T1000 (cell line): Measurements from ENCODE around the gene TUNAR.
"Not testable (repeated sequence)": the region's sequence is repeated elsewhere in the genome, so short reads cannot be mapped to it uniquely, and the experiment has no call there.

Experiments
- DNase-seq: peaks from one replicate; lab custom pipeline; 2025; ENCODE audit warnings: mixed read lengths; lab: John Stamatoyannopoulos, UW

Gene TUNAR

GRCh38 chr14:95918466-95918865, 41.8 kb downstream of the TUNAR start:
- DNase-seq: no peak

DNA sequence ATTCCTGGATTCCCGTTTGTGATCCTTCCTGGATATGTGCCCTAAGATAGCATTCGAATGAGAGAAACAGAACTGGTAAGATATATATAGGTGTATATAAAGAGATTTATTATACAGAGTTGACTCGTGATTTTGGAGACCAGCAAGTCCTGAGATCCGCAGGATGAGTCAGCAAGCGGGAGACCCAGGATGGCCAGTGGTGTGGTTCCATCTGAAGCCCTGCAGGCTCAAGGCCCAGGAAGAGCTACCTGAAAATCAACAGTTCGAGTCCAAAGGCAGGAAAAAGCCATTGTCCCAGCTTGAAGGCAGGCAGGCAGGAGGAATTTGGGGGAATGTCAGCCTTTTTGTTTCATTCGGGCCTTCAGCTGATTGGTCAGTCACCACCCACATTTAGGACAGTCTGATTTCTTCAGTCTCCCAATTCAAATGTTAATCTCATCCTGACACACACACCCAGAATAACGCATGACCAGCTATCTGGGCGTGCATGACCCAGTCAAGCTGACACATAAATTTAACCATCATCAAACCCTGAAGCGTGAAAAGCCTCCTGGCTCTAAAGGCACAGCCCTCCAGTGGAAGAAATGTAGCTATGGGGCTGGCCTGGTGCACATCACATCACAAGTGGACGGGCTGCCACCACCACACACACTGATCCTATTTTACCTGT, 44.3 kb downstream of the TUNAR start:
- DNase-seq: no peak

GRCh38 chr14:95922080-95922479, 45.4 kb downstream of the TUNAR start:
- DNase-seq: no peak

- DNase-seq: no peak
Measured at GRCh38 chr14:95928751-95929150, 52.1 kb downstream of the TUNAR start.

GRCh38 chr14:95931384-95931783, 54.8 kb downstream of the TUNAR start:
- no peak for DNase-seq

DNA sequence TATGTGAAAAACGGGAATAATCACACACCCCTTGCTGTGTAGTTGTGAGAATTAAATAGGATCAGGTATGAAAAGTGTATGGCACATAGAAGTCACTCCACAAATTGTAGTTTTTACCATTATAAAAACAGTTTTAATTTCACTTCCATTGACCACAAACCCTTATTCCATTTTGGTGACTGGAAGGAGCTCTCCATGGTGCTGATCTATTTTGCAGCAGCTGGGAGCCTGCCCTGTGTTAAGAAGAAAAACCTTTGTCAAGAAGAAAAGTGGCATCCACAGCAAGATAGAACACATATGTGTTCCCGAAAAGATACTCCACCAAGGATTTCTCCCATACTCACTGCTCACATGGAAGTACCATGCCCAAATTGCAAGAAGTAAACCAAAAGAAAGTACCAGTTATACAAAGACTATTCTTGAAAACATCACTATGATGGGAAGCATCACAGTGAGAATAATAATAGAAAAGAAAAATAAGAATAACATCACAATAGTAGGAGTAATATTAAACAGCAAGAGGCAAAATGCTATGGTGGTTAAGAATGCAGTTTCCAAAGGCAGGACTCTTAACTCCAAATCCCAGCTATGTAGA, 58.7 kb downstream of the TUNAR start:
- no peak for DNase-seq

DNA sequence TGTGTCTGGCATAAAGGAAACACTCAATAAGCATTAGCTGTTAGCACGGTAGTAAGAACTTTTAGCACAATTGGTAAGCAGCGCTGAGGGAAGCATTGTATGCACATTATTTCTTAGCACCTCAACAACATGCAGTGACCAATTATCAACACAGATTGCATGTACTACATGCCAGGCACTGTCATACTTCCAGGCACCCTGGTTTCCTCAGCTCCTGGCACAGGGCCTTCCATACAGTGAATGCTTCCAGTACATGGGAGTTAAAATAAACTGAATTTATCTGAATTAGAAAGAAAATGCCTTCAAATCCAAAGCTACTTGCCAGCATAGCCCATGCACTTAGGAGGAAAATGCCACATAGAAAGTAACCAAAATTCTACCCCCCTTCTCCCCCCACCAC, 59.4 kb downstream of the TUNAR start:
- DNase-seq: no peak

GRCh38 chr14:95939335-95939734, 62.7 kb downstream of the TUNAR start:
- DNase-seq: no peak

DNA sequence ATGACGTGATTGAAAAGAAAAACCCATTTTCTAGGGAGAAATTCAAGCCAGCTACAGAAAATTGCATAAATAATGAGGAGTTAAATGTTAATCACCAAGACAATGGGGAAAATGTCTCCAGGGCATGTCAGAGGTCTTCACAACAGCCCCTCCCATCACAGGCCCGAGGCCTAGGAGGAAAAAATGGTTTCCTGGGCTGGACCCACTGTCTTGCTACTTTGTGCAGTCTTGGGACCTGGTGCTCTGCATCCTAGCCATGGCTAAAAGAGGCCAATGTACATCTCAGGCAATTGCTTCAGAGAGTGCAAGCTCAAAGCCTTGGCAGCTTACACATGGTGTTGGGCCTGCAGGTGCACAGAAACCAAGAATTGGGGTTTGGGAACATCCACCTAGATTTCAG, 65.3 kb downstream of the TUNAR start:
- DNase-seq: no peak

GRCh38 chr14:95943699-95944098, 67.1 kb downstream of the TUNAR start:
- DNase-seq: no peak

GRCh38 chr14:95944462-95944861, 67.8 kb downstream of the TUNAR start:
- DNase-seq: no peak

DNA sequence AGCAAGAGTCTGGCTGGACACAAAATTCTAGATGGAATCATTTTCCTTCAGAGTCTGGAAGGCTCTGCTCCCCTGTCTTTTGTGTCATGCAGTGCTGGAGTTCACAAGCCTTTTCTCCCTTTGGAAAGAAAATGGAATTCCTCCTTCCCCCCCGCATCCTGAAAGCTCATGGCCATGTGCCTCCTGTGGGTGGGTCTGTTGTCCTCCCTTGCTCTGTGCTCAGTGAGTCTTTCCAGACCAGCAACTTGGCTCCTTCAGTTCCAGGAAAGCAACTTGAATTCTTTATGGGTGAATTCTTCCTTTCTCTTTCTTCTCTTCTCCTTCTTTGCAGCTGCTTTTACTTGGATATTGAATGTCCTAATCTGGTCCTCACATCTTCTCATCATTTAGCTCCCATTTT, 70.2 kb downstream of the TUNAR start:
- DNase-seq: no peak

DNA sequence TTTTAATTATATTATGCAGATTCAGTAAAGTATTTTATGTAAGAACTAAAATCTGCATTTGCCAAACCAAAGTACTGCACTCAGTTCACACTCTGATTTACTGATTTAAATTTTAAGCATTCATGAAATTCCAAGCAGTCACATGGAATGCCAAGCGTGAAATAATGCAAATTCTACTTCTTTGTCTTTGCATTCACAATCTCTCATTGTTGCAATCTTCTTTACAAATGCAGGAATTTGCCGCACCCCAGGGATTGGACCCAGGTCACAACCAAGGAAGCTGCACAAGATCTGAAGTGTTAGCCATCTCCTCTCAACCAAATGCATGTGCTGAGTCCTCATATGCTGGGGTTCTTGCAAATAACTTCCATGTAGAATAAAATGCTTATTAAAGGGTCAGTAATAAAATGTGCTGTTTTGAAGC, 71.9 kb downstream of the TUNAR start:
- no peak for DNase-seq

- no peak for DNase-seq
Measured at GRCh38 chr14:95951359-95951758, 74.7 kb downstream of the TUNAR start.

GRCh38 chr14:95953111-95953724, 76.6 kb downstream of the TUNAR start:
- DNase-seq: no peak

DNA sequence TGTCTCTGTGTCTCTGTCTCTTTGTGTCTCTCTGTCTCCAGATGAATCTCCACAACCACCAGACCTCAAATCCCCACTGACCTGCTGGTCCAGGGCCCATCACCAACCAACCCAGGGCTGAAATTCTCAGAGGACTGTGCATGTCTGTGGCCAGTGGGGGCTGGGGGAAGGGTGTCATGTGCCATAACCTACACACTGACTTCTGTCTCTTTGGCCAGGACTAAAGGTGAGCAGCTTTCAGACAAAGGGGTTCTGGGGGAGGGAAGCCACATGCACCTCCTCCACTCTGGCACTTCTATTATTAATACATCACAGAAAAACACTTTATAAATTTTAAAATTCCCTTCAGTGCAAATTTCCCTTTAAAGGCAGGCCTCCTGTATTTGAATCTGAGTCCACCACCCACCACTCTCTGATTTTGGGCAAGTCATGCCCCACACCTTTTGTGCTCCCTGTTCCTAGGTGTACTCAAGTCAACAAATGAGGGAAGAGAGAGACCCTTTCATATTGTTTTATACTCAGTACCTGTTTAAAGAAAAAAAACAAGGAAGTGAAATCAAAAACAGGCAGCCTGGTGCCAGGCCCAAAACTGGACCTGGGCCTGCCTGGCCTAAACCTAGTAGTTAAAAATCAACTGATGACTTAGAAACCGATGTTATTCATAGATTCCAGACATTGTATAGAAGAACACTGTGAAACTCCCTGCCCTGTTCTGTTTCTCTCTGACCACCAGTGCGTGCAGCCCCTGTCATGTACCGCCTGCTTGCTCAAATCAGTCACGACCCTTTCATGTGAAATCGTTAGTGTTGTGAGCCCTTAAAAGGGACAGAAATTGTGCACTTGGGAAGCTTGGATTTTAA, 80.2 kb downstream of the TUNAR start:
- DNase-seq: no peak

GRCh38 chr14:95958105-95958504, 81.5 kb downstream of the TUNAR start:
- no peak for DNase-seq

DNA sequence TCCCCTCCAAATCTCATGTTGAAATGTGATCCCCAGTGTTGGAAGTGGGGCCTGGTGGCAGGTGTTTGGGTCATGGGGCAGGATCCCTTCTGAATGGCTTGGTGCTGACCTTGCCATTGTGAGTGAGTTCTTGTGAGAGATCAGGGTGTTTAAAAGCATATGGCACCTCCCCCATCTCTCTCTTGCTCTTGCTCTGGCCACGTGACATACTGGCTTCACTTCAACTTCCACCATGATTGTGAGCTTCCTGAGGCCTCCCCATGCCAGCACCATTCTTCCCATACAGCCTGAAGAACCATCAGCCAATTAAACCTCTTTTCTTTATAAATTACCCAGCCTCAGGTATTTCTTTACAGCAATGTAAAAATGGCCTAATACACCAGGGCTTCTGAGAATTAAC, 82.7 kb downstream of the TUNAR start:
- DNase-seq: no peak

DNA sequence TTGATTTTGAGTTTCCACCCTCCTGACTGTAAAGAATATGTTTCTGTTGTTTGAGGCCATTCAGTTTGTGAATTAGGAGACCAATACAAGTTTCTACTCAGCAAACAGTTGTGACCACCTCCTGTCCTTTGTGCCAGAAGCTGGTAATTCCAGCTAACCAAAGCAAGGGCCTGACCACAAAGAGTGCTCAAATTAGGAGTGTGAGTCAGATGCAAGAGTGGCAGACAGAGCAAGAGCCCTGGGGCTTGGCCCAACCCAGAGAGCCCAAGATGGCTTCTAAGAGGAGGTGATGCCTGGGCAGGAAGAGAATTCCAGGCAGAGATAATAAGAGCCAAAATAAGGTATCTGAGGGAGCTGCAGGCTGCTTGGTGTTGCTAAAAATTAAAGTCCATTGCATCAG, 84.8 kb downstream of the TUNAR start:
- no peak for DNase-seq

DNA sequence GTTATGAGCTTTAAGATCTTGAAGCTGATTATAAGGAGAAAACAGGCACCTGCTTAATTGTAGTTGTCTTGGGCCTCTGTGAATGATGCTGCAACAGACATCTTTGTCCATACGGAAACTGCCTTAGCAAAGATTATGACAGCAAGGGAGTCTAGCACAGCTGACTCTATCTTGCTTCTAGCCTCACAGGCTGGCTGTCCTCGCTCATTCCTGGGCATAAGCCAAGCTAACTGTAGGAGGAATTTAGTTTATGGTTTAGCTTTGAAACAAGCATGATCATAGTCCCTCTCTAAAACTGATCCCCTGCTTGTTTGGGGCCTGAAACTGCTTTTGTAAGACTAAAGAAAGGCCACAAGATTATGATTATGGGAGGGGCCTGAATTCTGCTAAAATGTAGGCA, 88.3 kb downstream of the TUNAR start:
- DNase-seq: no peak

DNA sequence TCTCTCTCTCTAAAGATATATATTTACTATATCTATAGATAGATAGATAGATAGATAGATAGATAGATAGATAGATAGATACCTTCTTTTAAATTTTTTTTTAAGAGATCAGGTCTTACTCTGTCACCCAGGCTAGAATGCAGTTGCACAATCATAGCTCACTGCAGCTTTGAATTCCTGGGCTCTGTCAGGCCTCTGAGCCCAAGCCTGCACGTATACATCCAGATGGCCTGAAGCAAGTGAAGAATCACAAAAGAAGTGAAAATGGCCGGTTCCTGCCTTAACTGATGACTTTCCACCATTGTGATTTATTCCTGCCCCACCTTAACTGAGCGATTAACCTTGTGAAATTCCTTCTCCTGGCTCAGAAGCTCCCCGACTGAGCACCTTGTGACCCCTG, 91.4 kb downstream of the TUNAR start:
- not testable (repeated sequence) for DNase-seq
